H9 (cell line): ENCODE results near the gene WDR82. TPM values are rescaled to one million over a fixed set of nuclear protein-coding genes. Genes with fewer than 3 reads are reported as not detected.

Experiments used
- DNase-seq: peaks from one replicate; pipeline ENCODE4 v3.0.0-alpha.2; 2017
- H2AFZ ChIP-seq: one replicate; pipeline ENCODE4 v1.6.1; 2013; ENCODE audit warnings: mild to moderate bottlenecking, low read length, control low read depth, moderate library complexity
- H2AK5ac ChIP-seq: 2 replicates; pipeline ENCODE4 v1.6.1; 2013; ENCODE audit warnings: low read length, control low read depth, mixed read lengths; ENCODE audit not compliant: insufficient read length
- H2BK120ac ChIP-seq: one replicate; pipeline ENCODE4 v1.6.1; 2013; ENCODE audit warnings: low read depth, mild to moderate bottlenecking, low read length, control low read depth, inconsistent platforms; ENCODE audit not compliant: poor library complexity, severe bottlenecking
- H2BK12ac ChIP-seq: 2 replicates; pipeline ENCODE4 v1.6.1; 2013; ENCODE audit warnings: low read length, control low read depth, mixed read lengths, low read depth; ENCODE audit not compliant: insufficient read length
- H2BK15ac ChIP-seq: 2 replicates; pipeline ENCODE4 v1.6.1; 2013; ENCODE audit warnings: low read depth, low read length, control low read depth
- H2BK20ac ChIP-seq: one replicate; pipeline ENCODE4 v1.6.1; 2013; ENCODE audit warnings: low read depth, mild to moderate bottlenecking, low read length, control low read depth, inconsistent platforms; ENCODE audit not compliant: poor library complexity, severe bottlenecking
- H2BK5ac ChIP-seq: 2 replicates; pipeline ENCODE4 v1.6.1; 2013; ENCODE audit warnings: low read length, control low read depth, mixed read lengths; ENCODE audit not compliant: insufficient read length
- H3K14ac ChIP-seq: 2 replicates; pipeline ENCODE4 v1.6.1; 2013; ENCODE audit warnings: low read length, control low read depth; ENCODE audit not compliant: insufficient read depth
- H3K18ac ChIP-seq: 2 replicates; pipeline ENCODE4 v1.6.1; 2013; ENCODE audit warnings: low read depth, mild to moderate bottlenecking, mixed read lengths, low read length, control low read depth; ENCODE audit not compliant: insufficient read length
- H3K23ac ChIP-seq: 2 replicates; pipeline ENCODE4 v1.6.1; 2013; ENCODE audit warnings: low read length, control low read depth, mixed read lengths, low read depth; ENCODE audit not compliant: insufficient read length
- H3K23me2 ChIP-seq: 2 replicates; pipeline ENCODE4 v1.6.1; 2013; ENCODE audit warnings: low read depth, mild to moderate bottlenecking, mixed read lengths, low read length, control low read depth; ENCODE audit not compliant: insufficient read length, poor library complexity, severe bottlenecking
- H3K27ac ChIP-seq: 2 replicates; pipeline ENCODE4 v1.5.1; 2013; ENCODE audit warnings: low read length, control low read depth, mixed read lengths, low read depth; ENCODE audit not compliant: insufficient read length
- H3K27me3 ChIP-seq: 2 replicates; pipeline ENCODE4 v1.6.1; 2013; ENCODE audit warnings: low read length, control low read depth, inconsistent platforms; ENCODE audit not compliant: insufficient read depth
- H3K4ac ChIP-seq: 2 replicates; pipeline ENCODE4 v1.6.1; 2013; ENCODE audit warnings: low read depth, mild to moderate bottlenecking, control low read depth, inconsistent platforms, low read length, moderate library complexity
- H3K4me1 ChIP-seq: 2 replicates; pipeline ENCODE4 v1.6.1; 2013; ENCODE audit warnings: low read length, control low read depth, inconsistent platforms; ENCODE audit not compliant: insufficient read depth
- H3K4me2 ChIP-seq: 2 replicates; pipeline ENCODE4 v1.6.1; 2013; ENCODE audit warnings: low read length, control low read depth, mixed read lengths; ENCODE audit not compliant: insufficient read length, insufficient read depth
- H3K56ac ChIP-seq: 2 replicates; pipeline ENCODE4 v1.6.1; 2013; ENCODE audit warnings: low read depth, mild to moderate bottlenecking, mixed read lengths, low read length, control low read depth; ENCODE audit not compliant: insufficient read length
- H3K79me1 ChIP-seq: 2 replicates; pipeline ENCODE4 v1.6.1; 2013; ENCODE audit warnings: low read depth, mild to moderate bottlenecking, moderate library complexity, low read length, control low read depth, inconsistent platforms; ENCODE audit not compliant: insufficient read depth, poor library complexity, severe bottlenecking
- H3K79me2 ChIP-seq: 2 replicates; pipeline ENCODE4 v1.6.1; 2013; ENCODE audit warnings: low read length, control low read depth, inconsistent platforms; ENCODE audit not compliant: insufficient read depth
- H3K9ac ChIP-seq: 2 replicates; pipeline ENCODE4 v1.6.1; 2013; ENCODE audit warnings: low read length, control low read depth, mixed read lengths; ENCODE audit not compliant: insufficient read length; ENCODE audit errors: extremely low read depth
- H3K9me3 ChIP-seq: one replicate; pipeline ENCODE4 v1.6.1; 2013; ENCODE audit warnings: low read depth, low read length, inconsistent platforms; ENCODE audit not compliant: control insufficient read depth
- H3T11ph ChIP-seq: one replicate; pipeline ENCODE4 v1.6.1; 2013; ENCODE audit warnings: mild to moderate bottlenecking, low read length, control low read depth, inconsistent platforms
- H4K20me1 ChIP-seq: one replicate; pipeline ENCODE4 v1.6.1; 2013; ENCODE audit not compliant: control insufficient read depth, insufficient read length, insufficient read depth
- H4K5ac ChIP-seq: 2 replicates; pipeline ENCODE4 v1.6.1; 2013; ENCODE audit warnings: low read depth, mild to moderate bottlenecking, mixed read lengths, low read length, control low read depth; ENCODE audit not compliant: insufficient read length
- H4K8ac ChIP-seq: replicated peaks from 2 replicates; pipeline ENCODE4 v1.6.1; 2013; ENCODE audit warnings: low read length, control low read depth, mixed read lengths, low read depth; ENCODE audit not compliant: insufficient read length
- H4K91ac ChIP-seq: 2 replicates; pipeline ENCODE4 v1.6.1; 2013; ENCODE audit warnings: low read depth, mild to moderate bottlenecking, moderate library complexity, mixed read lengths, low read length, control low read depth; ENCODE audit not compliant: insufficient read length
- H3K27ac Mint-ChIP-seq, 3 experiments: 2 replicates in 2 of 3; 3 replicates in 1 of 3; pipeline ENCODE4 v1.8.0; 2020 to 2021; ENCODE audit warnings: mixed read lengths in 3 of 3, mild to moderate bottlenecking in 1 of 3, moderate library complexity in 1 of 3
- H3K27me3 Mint-ChIP-seq: 2 replicates; pipeline ENCODE4 v1.8.0; 2021; ENCODE audit warnings: low read depth, mild to moderate bottlenecking, moderate library complexity, mixed read lengths
- H3K36me3 Mint-ChIP-seq, 3 experiments: 2 replicates in 2 of 3; 3 replicates in 1 of 3; pipeline ENCODE4 v1.8.0; 2020 to 2021; ENCODE audit warnings: low read depth in 3 of 3, mixed read lengths in 3 of 3; ENCODE audit not compliant: insufficient read depth in 1 of 3
- H3K4me1 Mint-ChIP-seq, 2 experiments: 2 replicates each; pipeline ENCODE4 v1.8.0; 2020; ENCODE audit warnings: mixed read lengths in 2 of 2
- H3K4me3 Mint-ChIP-seq, 2 experiments: 2 replicates in 1 of 2; 3 replicates in 1 of 2; pipeline ENCODE4 v1.8.0; 2020 to 2021; ENCODE audit warnings: mild to moderate bottlenecking in 2 of 2, mixed read lengths in 2 of 2, moderate library complexity in 1 of 2
- H3K9me3 Mint-ChIP-seq, 2 experiments: 2 replicates in 1 of 2; 3 replicates in 1 of 2; pipeline ENCODE4 v1.8.0; 2020; ENCODE audit warnings: mild to moderate bottlenecking in 2 of 2, mixed read lengths in 2 of 2, moderate library complexity in 1 of 2
- WGBS: extraction: QIAGEN DNeasy Blood & Tissue Kit; methylation state at CpG from one replicate; pipeline ENCODE4 v1.1.7; 2013; ENCODE audit warnings: missing lambda C conversion rate, low lambda C conversion rate, mixed read lengths; ENCODE audit not compliant: insufficient read length; ENCODE audit errors: extremely low coverage; 5-methylcytosine and 5-hydroxymethylcytosine counted together
- total RNA-seq: library from RNA; stranded (reverse); gene quantifications from 2 replicates; pipeline ENCODE4 v1.2.1, GENCODE V29; 2021
- TF ChIP-seq, protein P1 (sequence below): fragments of 200-600 bp; sonication (generic); conservative IDR thresholded peaks from 3 replicates; pipeline ENCODE4 v1.8.0; 2021; ENCODE audit warnings: antibody characterized with exemption, mild to moderate bottlenecking

The WDR82 gene
- total RNA-seq, 1 experiment from 2014 or later = 83.1 TPM

DNA sequence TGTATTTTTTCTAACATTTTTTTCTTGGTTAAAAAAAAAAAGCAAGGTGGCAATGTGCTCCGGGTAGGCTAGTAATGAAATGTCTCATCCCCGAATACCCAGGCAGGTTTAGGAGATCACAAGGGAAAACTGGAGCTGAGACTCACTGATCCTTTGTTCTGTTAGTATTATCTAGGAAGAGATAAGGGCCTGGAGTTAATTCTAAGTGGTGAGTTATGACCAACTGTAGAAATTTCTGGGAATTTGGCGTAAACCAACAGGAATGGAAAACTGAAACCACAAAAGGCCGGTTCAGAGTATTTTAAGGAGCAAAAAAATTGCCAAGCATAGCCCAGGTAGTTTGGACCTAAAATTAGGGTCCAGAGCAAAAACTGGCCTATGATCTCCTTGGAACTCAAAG lies 20.5 kb downstream of the WDR82 start:
- H3K79me1 ChIP-seq = no peaks in the 10 kb centered on the region
- no peaks in the 10 kb centered on the region for H3K4me1 ChIP-seq
- no peak overlapping the region for H3K18ac ChIP-seq
- no peak for DNase-seq
- H4K91ac ChIP-seq = no peak overlapping the region
- no peaks in the 10 kb centered on the region for H4K20me1 ChIP-seq
- H2BK20ac ChIP-seq = no peak overlapping the region
- H3K9me3 ChIP-seq = no peaks in the 10 kb centered on the region
- H2BK5ac ChIP-seq = no peak overlapping the region
- H4K5ac ChIP-seq = no peak overlapping the region
- no peak overlapping the region for H2BK120ac ChIP-seq
- no peak overlapping the region for H2AFZ ChIP-seq
- no peak overlapping the region for H3K4ac ChIP-seq
- no peaks in the 10 kb centered on the region for H3K4me1 Mint-ChIP-seq
- H2AK5ac ChIP-seq = no peak overlapping the region
- no peaks in the 10 kb centered on the region for H3K9me3 Mint-ChIP-seq
- TF ChIP-seq, protein P1, sequence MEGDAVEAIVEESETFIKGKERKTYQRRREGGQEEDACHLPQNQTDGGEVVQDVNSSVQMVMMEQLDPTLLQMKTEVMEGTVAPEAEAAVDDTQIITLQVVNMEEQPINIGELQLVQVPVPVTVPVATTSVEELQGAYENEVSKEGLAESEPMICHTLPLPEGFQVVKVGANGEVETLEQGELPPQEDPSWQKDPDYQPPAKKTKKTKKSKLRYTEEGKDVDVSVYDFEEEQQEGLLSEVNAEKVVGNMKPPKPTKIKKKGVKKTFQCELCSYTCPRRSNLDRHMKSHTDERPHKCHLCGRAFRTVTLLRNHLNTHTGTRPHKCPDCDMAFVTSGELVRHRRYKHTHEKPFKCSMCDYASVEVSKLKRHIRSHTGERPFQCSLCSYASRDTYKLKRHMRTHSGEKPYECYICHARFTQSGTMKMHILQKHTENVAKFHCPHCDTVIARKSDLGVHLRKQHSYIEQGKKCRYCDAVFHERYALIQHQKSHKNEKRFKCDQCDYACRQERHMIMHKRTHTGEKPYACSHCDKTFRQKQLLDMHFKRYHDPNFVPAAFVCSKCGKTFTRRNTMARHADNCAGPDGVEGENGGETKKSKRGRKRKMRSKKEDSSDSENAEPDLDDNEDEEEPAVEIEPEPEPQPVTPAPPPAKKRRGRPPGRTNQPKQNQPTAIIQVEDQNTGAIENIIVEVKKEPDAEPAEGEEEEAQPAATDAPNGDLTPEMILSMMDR = no peak
- H4K8ac ChIP-seq = no peak overlapping the region
- no peak overlapping the region for H3T11ph ChIP-seq
- H3K79me2 ChIP-seq = no peaks in the 10 kb centered on the region
- H2BK12ac ChIP-seq = no peak overlapping the region
- no peak overlapping the region for H3K56ac ChIP-seq
- no peak overlapping the region for H3K9ac ChIP-seq
- H3K36me3 Mint-ChIP-seq = peaks cover 49 to 100% (median 89%) of the 10 kb centered on the region in 3 experiments; a peak in 6 of 7 replicates
- H3K27ac ChIP-seq = no peak overlapping the region
- no peak overlapping the region for H3K4me2 ChIP-seq
- H3K27me3 Mint-ChIP-seq = no peaks in the 10 kb centered on the region
- WGBS = no CpG with 5 or more reads among the region's 4 CpGs
- H2BK15ac ChIP-seq = no peak overlapping the region
- H3K4me3 Mint-ChIP-seq = no peak overlapping the region
- no peaks in the 10 kb centered on the region; the same call in 1 of the 2 replicates for H3K27me3 ChIP-seq
- no peaks in the 10 kb centered on the region for H3K23me2 ChIP-seq
- H3K23ac ChIP-seq = no peak overlapping the region
- H3K14ac ChIP-seq = no peak overlapping the region
- no peak overlapping the region for H3K27ac Mint-ChIP-seq
